GM21619 (cell line): ENCODE data around the gene MEDAG.

Experiments
- ATAC-seq: cut with Tn5 transposase; IDR thresholded peaks from one replicate; pipeline ENCODE4 v1.9.1; 2021; ENCODE audit not compliant: unreplicated experiment

Gene MEDAG

GRCh38 chr13:30936971-30937370 lies 30.9 kb downstream of the MEDAG start:
- ATAC-seq = no peak

- ATAC-seq = no peak
Observed at GRCh38 chr13:30943881-30944280, 37.8 kb downstream of the MEDAG start.

GRCh38 chr13:30957258-30957943 lies 51.3 kb downstream of the MEDAG start:
- no peak for ATAC-seq

- no peak for ATAC-seq
Observed at GRCh38 chr13:30959678-30960077, 53.6 kb downstream of the MEDAG start.

GRCh38 chr13:30963791-30964190 lies 57.7 kb downstream of the MEDAG start:
- ATAC-seq = no peak

- no peak for ATAC-seq
Observed at GRCh38 chr13:30965380-30965779, 59.3 kb downstream of the MEDAG start.

- no peak for ATAC-seq
Observed at GRCh38 chr13:30966101-30966500, 60.0 kb downstream of the MEDAG start.

GRCh38 chr13:30968846-30969245 lies 62.8 kb downstream of the MEDAG start:
- ATAC-seq = no peak

- ATAC-seq = no peak
Observed at GRCh38 chr13:30971575-30971974, 65.5 kb downstream of the MEDAG start.

GRCh38 chr13:30972888-30973377 lies 66.9 kb downstream of the MEDAG start:
- ATAC-seq = no peak

- peak; percentile 45 for ATAC-seq
Observed at GRCh38 chr13:30974350-30974749, 68.3 kb downstream of the MEDAG start.
